ENCODE data around the gene TFAP2E.

TFAP2E gene

DNA sequence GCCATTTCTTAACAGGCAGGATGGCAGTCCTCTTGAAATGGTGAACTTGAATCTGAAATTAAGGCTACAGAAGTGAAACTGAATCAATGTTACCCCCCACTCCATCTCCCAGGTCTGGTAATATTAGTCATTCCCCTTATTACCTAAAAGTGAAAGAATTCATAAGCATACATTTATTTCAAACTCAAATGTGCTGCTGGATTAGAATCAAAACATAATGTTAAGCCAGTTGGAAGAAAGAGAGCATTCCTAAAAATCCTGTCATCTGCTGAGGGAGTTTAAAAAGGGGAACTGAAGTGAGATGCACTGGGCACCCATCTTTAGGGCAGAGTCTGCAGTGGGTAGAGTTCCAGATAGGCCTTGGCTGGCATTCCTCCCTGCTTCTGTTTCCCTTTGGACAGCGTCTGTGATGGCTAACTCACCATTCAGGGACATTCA, 33.3 kb upstream of the TFAP2E start:
- Histone ChIP-seq H3K9me3 (ENCODE audit: control insufficient read depth, insufficient read depth, low read length) (no peaks in the 10 kb centered on the region), H3K4me2 (ENCODE audit: low read length) (no peak overlapping the region), H3K9me2 (replicated peaks; ENCODE audit: control insufficient read depth, low read length) (no peaks in the 10 kb centered on the region), H3F3A (ENCODE audit: control insufficient read depth, insufficient read depth) (no peaks in the 10 kb centered on the region; the same call in 1 of the 2 replicates), H3K4me3 (ENCODE audit: low read length) (no peak overlapping the region), H3K27me3 (ENCODE audit: control insufficient read depth, low read length) (no peaks in the 10 kb centered on the region), H3K4me1 (ENCODE audit: control insufficient read depth, low read length) (peaks cover 19% of the 10 kb centered on the region), H3K36me3 (ENCODE audit: control insufficient read depth, low read length) (peaks cover 37% of the 10 kb centered on the region), H3K27ac (ENCODE audit: low read depth, low read length) (no peak overlapping the region), H4K20me1 (ENCODE audit: control insufficient read depth, insufficient read depth, low read depth, low read length) (no peaks in the 10 kb centered on the region), H3K79me2 (ENCODE audit: control insufficient read depth, low read length) (peaks cover 15% of the 10 kb centered on the region)
- TF ChIP-seq, protein P1, sequence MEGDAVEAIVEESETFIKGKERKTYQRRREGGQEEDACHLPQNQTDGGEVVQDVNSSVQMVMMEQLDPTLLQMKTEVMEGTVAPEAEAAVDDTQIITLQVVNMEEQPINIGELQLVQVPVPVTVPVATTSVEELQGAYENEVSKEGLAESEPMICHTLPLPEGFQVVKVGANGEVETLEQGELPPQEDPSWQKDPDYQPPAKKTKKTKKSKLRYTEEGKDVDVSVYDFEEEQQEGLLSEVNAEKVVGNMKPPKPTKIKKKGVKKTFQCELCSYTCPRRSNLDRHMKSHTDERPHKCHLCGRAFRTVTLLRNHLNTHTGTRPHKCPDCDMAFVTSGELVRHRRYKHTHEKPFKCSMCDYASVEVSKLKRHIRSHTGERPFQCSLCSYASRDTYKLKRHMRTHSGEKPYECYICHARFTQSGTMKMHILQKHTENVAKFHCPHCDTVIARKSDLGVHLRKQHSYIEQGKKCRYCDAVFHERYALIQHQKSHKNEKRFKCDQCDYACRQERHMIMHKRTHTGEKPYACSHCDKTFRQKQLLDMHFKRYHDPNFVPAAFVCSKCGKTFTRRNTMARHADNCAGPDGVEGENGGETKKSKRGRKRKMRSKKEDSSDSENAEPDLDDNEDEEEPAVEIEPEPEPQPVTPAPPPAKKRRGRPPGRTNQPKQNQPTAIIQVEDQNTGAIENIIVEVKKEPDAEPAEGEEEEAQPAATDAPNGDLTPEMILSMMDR (IDR thresholded peaks at IDR 0.05; ENCODE audit: low read depth, low read length, poor library complexity, severe bottlenecking), result no peak
- no peak for TF ChIP-seq EZH2phosphoT487 (IDR thresholded peaks at IDR 0.05; ENCODE audit: borderline replicate concordance, low read length)

DNA sequence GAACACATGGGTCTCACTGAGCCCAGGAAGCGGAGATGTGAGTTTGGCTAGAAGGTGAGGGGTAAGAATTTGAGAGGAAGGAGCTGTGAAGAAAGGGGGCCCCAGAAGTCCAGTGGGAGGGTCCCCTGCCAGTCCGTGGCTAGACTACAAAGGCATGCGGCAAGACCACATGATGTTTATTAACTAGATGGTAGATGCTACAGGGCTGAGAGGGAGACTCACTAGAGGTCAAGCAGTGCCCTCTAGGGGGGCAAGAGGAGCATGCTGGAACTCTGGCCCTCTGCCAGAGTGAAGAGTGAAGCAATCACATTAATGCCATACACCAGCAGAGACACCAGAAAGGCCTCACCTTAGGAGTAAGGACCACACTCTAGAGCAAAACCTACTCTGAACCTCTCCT, 28.1 kb upstream of the TFAP2E start:
- Histone ChIP-seq H3K4me1 (ENCODE audit: control insufficient read depth, low read length) (peaks cover 3% of the 10 kb centered on the region), H3K27ac (ENCODE audit: low read depth, low read length) (no peak overlapping the region), H3K4me3 (ENCODE audit: low read length) (no peak overlapping the region), H3K9me3 (ENCODE audit: control insufficient read depth, insufficient read depth, low read length) (no peaks in the 10 kb centered on the region), H3K4me2 (ENCODE audit: low read length) (no peak overlapping the region), H3K36me3 (ENCODE audit: control insufficient read depth, low read length) (peaks cover 57% of the 10 kb centered on the region), H3K27me3 (ENCODE audit: control insufficient read depth, low read length) (no peaks in the 10 kb centered on the region), H3K9me2 (replicated peaks; ENCODE audit: control insufficient read depth, low read length) (no peaks in the 10 kb centered on the region), H3K79me2 (ENCODE audit: control insufficient read depth, low read length) (peaks cover 11% of the 10 kb centered on the region), H4K20me1 (ENCODE audit: control insufficient read depth, insufficient read depth, low read depth, low read length) (no peaks in the 10 kb centered on the region), H3F3A (ENCODE audit: control insufficient read depth, insufficient read depth) (no peaks in the 10 kb centered on the region; the same call in 1 of the 2 replicates)
- no peak for TF ChIP-seq EZH2phosphoT487 (IDR thresholded peaks at IDR 0.05; ENCODE audit: borderline replicate concordance, low read length)
- TF ChIP-seq, protein P1 (IDR thresholded peaks at IDR 0.05; ENCODE audit: low read depth, low read length, poor library complexity, severe bottlenecking), result peak; percentile 35

DNA sequence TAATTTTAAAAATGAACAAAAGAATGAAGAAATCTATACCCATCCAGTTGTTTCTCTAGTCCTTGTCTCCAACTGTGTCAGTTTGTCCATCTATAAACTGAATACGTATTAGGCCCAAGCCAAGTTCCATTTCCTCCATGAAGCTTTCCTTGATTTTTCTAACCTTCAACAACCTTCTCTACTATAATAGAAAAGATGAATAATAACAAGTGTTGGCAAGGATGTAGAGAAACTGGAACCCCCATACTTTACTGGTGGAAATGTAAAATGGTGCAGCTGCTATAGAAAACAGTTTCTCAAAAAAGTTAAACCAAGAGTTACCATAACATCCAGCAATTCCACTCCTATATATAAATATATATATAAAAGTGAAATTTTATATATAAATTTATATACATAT, 26.5 kb upstream of the TFAP2E start:
- Histone ChIP-seq H3K27me3 (ENCODE audit: control insufficient read depth, low read length) (no peaks in the 10 kb centered on the region), H3K4me1 (ENCODE audit: control insufficient read depth, low read length) (no peaks in the 10 kb centered on the region), H3K9me2 (replicated peaks; ENCODE audit: control insufficient read depth, low read length) (no peaks in the 10 kb centered on the region), H3F3A (ENCODE audit: control insufficient read depth, insufficient read depth) (no peaks in the 10 kb centered on the region), H4K20me1 (ENCODE audit: control insufficient read depth, insufficient read depth, low read depth, low read length) (no peaks in the 10 kb centered on the region), H3K4me2 (ENCODE audit: low read length) (no peak overlapping the region), H3K36me3 (ENCODE audit: control insufficient read depth, low read length) (peaks cover 50% of the 10 kb centered on the region), H3K27ac (ENCODE audit: low read depth, low read length) (no peak overlapping the region), H3K4me3 (ENCODE audit: low read length) (no peak overlapping the region), H3K9me3 (ENCODE audit: control insufficient read depth, insufficient read depth, low read length) (no peaks in the 10 kb centered on the region), H3K79me2 (ENCODE audit: control insufficient read depth, low read length) (peaks cover 10% of the 10 kb centered on the region)
- TF ChIP-seq EZH2phosphoT487 (IDR thresholded peaks at IDR 0.05; ENCODE audit: borderline replicate concordance, low read length), result no peak

DNA sequence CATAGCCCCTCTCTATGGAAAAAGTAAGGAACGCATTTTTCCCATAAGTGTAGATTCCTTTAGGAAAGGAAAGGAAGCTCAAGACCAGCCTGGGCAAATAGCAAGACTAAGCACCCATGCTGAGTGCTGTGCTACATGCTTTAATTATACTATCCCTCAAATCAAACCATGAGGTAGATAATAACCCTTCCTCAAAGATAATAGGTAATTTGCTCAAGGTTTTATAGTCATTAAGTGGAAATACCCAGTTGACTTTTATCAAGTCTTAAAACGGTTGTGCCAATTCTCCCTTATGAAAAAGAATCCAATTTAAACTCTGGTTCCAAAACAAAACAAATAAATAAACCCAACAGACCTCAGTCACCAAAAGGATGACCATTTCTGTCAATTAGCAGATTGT, 19.3 kb upstream of the TFAP2E start:
- no peaks in the 10 kb centered on the region for H3K9me3 ChIP-seq (ENCODE audit: control insufficient read depth, insufficient read depth, low read length)
- no peaks in the 10 kb centered on the region for H4K20me1 ChIP-seq (ENCODE audit: control insufficient read depth, insufficient read depth, low read depth, low read length)
- peaks cover 41% of the 10 kb centered on the region for H3K36me3 ChIP-seq (ENCODE audit: control insufficient read depth, low read length)
- H3K27me3 ChIP-seq (ENCODE audit: control insufficient read depth, low read length), result no peaks in the 10 kb centered on the region
- TF ChIP-seq EZH2phosphoT487 (IDR thresholded peaks at IDR 0.05; ENCODE audit: borderline replicate concordance, low read length), result no peak
- TF ChIP-seq, protein P1 (IDR thresholded peaks at IDR 0.05; ENCODE audit: low read depth, low read length, poor library complexity, severe bottlenecking), result no peak
- no peak overlapping the region for H3K4me3 ChIP-seq (ENCODE audit: low read length)
- H3K27ac ChIP-seq (ENCODE audit: low read depth, low read length), result no peak overlapping the region
- H3K79me2 ChIP-seq (ENCODE audit: control insufficient read depth, low read length), result peaks cover 33% of the 10 kb centered on the region
- no peak overlapping the region for H3K4me2 ChIP-seq (ENCODE audit: low read length)
- peaks cover 27% of the 10 kb centered on the region for H3K4me1 ChIP-seq (ENCODE audit: control insufficient read depth, low read length)
- peaks cover 5% of the 10 kb centered on the region for H3F3A ChIP-seq (ENCODE audit: control insufficient read depth, insufficient read depth)
- H3K9me2 ChIP-seq (replicated peaks; ENCODE audit: control insufficient read depth, low read length), result no peaks in the 10 kb centered on the region

All from DOHH2 (cell line).